BLaER1 treated with 17β-estradiol and CSF1 and Interleukin-3, amounts not matched to agents 10 nM and 100 nM (cell line): Measurements from ENCODE around the gene CPTP.

Source experiments
- H3K27ac ChIP-seq, 11 experiments: shearing (Covaris generic); formaldehyde crosslinking; 2 replicates each; pipeline ENCODE4 v1.8.1; 2022
- H3K27me3 ChIP-seq, 11 experiments: shearing (Covaris generic); formaldehyde crosslinking; 2 replicates each; pipeline ENCODE4 v1.8.1; 2022
- H3K36me3 ChIP-seq, 11 experiments: shearing (Covaris generic); formaldehyde crosslinking; 2 replicates each; pipeline ENCODE4 v1.8.1; 2022
- H3K4me1 ChIP-seq, 10 experiments: shearing (Covaris generic); formaldehyde crosslinking; 2 replicates each; pipeline ENCODE4 v1.8.1; 2022
- H3K4me2 ChIP-seq, 11 experiments: shearing (Covaris generic); formaldehyde crosslinking; 2 replicates each; pipeline ENCODE4 v1.8.1; 2022
- H3K4me3 ChIP-seq, 10 experiments: shearing (Covaris generic); formaldehyde crosslinking; 2 replicates each; pipeline ENCODE4 v1.8.1; 2022
- H3K9ac ChIP-seq, 11 experiments: shearing (Covaris generic); formaldehyde crosslinking; 2 replicates each; pipeline ENCODE4 v1.8.1; 2022
- H3K9me3 ChIP-seq, 11 experiments: shearing (Covaris generic); formaldehyde crosslinking; replicated peaks in 1 of 11; 2 replicates each; pipeline ENCODE4 v1.8.1; 2022
- H4K20me1 ChIP-seq, 11 experiments: shearing (Covaris generic); formaldehyde crosslinking; 2 replicates each; pipeline ENCODE4 v1.8.1; 2022
- Cebpa-rat ChIP-seq, 11 experiments: shearing (Covaris generic); IDR thresholded peaks; 2 replicates each; pipeline ENCODE4 v1.8.1; 2022

CPTP gene

GRCh38 chr1:1326075-1326605 lies 1.5 kb downstream of the CPTP start:
- no peaks in the 10 kb centered on the region for H3K27me3 ChIP-seq
- H4K20me1 ChIP-seq, result peaks cover 43 to 86% (median 72%) of the 10 kb centered on the region in 11 experiments
- no peaks in the 10 kb centered on the region for H3K9me3 ChIP-seq
- TF ChIP-seq Cebpa-rat (IDR thresholded peaks at IDR 0.05), result no peak
- H3K4me3 ChIP-seq, result peak overlapping the region; percentile 85 to 97 (median 92); a peak in 19 of 20 replicates
- H3K36me3 ChIP-seq, result peaks cover 8 to 48% (median 32%) of the 10 kb centered on the region in 11 experiments; a peak in 20 of 22 replicates
- peak overlapping the region; percentile 90 to 99 (median 92) for H3K9ac ChIP-seq
- H3K27ac ChIP-seq, result peak overlapping the region in 1 of 11 experiments; percentile 85; a peak in 1 of 22 replicates
- peaks cover 24 to 56% (median 44%) of the 10 kb centered on the region in 10 experiments for H3K4me1 ChIP-seq
- peak overlapping the region; percentile 97 to 100 (median 99) for H3K4me2 ChIP-seq

- peaks cover 32 to 82% (median 66%) of the 10 kb centered on the region in 11 experiments; a peak in 21 of 22 replicates for H4K20me1 ChIP-seq
- H3K27me3 ChIP-seq, result no peaks in the 10 kb centered on the region
- no peak overlapping the region for H3K27ac ChIP-seq
- peaks cover 8 to 37% (median 23%) of the 10 kb centered on the region in 11 experiments; a peak in 17 of 22 replicates for H3K36me3 ChIP-seq
- no peak overlapping the region for H3K9ac ChIP-seq
- peaks cover 24 to 46% (median 38%) of the 10 kb centered on the region in 10 experiments for H3K4me1 ChIP-seq
- no peaks in the 10 kb centered on the region for H3K9me3 ChIP-seq
- H3K4me2 ChIP-seq, result no peak overlapping the region
- TF ChIP-seq Cebpa-rat (IDR thresholded peaks at IDR 0.05), result no peak
- H3K4me3 ChIP-seq, result no peak overlapping the region
Observed at GRCh38 chr1:1327291-1327690, 2.7 kb downstream of the CPTP start.

GRCh38 chr1:1328254-1328653 lies 3.7 kb downstream of the CPTP start:
- Histone ChIP-seq H3K36me3 (peaks cover 8 to 31% (median 23%) of the 10 kb centered on the region in 11 experiments; a peak in 17 of 22 replicates), H3K4me3 (no peak overlapping the region), H4K20me1 (peaks cover 28 to 85% (median 65%) of the 10 kb centered on the region in 11 experiments; a peak in 21 of 22 replicates), H3K4me2 (no peak overlapping the region; a peak in 2 of 22 replicates), H3K9ac (peak overlapping the region in 7 of 11 experiments; percentile 10 to 60 (median 27); a peak in 8 of 22 replicates), H3K4me1 (peaks cover 18 to 40% (median 32%) of the 10 kb centered on the region in 10 experiments), H3K9me3 (no peaks in the 10 kb centered on the region), H3K27ac (no peak overlapping the region), H3K27me3 (no peaks in the 10 kb centered on the region)
- TF ChIP-seq Cebpa-rat (IDR thresholded peaks at IDR 0.05), result no peak

GRCh38 chr1:1329304-1330210 lies 5.0 kb downstream of the CPTP start:
- Histone ChIP-seq H3K4me2 (peak overlapping the region in 1 of 11 experiments; percentile 9; a peak in 1 of 22 replicates), H3K27ac (no peak overlapping the region), H3K9ac (no peak overlapping the region)

GRCh38 chr1:1330366-1331067 lies 5.9 kb downstream of the CPTP start:
- Histone ChIP-seq H3K27me3 (no peaks in the 10 kb centered on the region), H3K9ac (no peak overlapping the region), H3K4me3 (no peak overlapping the region), H3K36me3 (peaks cover 8 to 38% (median 26%) of the 10 kb centered on the region in 11 experiments; a peak in 17 of 22 replicates), H3K4me2 (peak overlapping the region in 4 of 11 experiments; percentile 9 to 21 (median 18); a peak in 6 of 22 replicates), H3K9me3 (no peaks in the 10 kb centered on the region), H3K4me1 (peaks cover 9 to 31% (median 23%) of the 10 kb centered on the region in 10 experiments), H4K20me1 (peaks cover 22 to 98% (median 68%) of the 10 kb centered on the region in 11 experiments; a peak in 21 of 22 replicates), H3K27ac (no peak overlapping the region)
- TF ChIP-seq Cebpa-rat (IDR thresholded peaks at IDR 0.05), result no peak

More at GRCh38 chr1:1329304-1330210, 5.0 kb downstream of the CPTP start:
- TF ChIP-seq Cebpa-rat (IDR thresholded peaks at IDR 0.05), result no peak
- Histone ChIP-seq H3K4me1 (peaks cover 14 to 36% (median 28%) of the 10 kb centered on the region in 10 experiments), H3K9me3 (no peaks in the 10 kb centered on the region), H3K36me3 (peaks cover 8 to 34% (median 23%) of the 10 kb centered on the region in 11 experiments; a peak in 17 of 22 replicates), H3K4me3 (no peak overlapping the region), H3K27me3 (no peaks in the 10 kb centered on the region), H4K20me1 (peaks cover 24 to 95% (median 66%) of the 10 kb centered on the region in 11 experiments; a peak in 21 of 22 replicates)

GRCh38 chr1:1331068-1331965 lies 6.7 kb downstream of the CPTP start, which contains the start of gene TAS1R3:
TSS of gene TAS1R3 (plus strand) at chr1:1331280. CDS start at chr1:1331346, 66 bp downstream.
- peak within 1 kb of the TSS in 4 of 11 experiments; percentile 9 to 21 (median 18); a peak in 6 of 22 replicates for H3K4me2 ChIP-seq

GRCh38 chr1:1332031-1332755 lies 7.6 kb downstream of the CPTP start:
- Histone ChIP-seq H3K27me3 (no peaks in the 10 kb centered on the region), H3K36me3 (peaks cover 12 to 46% (median 30%) of the 10 kb centered on the region in 11 experiments; a peak in 20 of 22 replicates), H3K4me1 (peaks cover 0 to 20% (median 13%) of the 10 kb centered on the region in 10 experiments; a peak in 14 of 20 replicates), H4K20me1 (peaks cover 13 to 98% (median 56%) of the 10 kb centered on the region in 11 experiments; a peak in 18 of 22 replicates), H3K9me3 (no peaks in the 10 kb centered on the region), H3K4me2 (no peak overlapping the region), H3K4me3 (no peak overlapping the region), H3K9ac (no peak overlapping the region), H3K27ac (no peak overlapping the region)
- no peak for TF ChIP-seq Cebpa-rat (IDR thresholded peaks at IDR 0.05)

More at GRCh38 chr1:1331068-1331965, 6.7 kb downstream of the CPTP start, which contains the start of gene TAS1R3:
- TF ChIP-seq Cebpa-rat (IDR thresholded peaks at IDR 0.05), result no peak
- Histone ChIP-seq H3K9me3 (no peaks in the 10 kb centered on the region), H3K36me3 (peaks cover 8 to 46% (median 27%) of the 10 kb centered on the region in 11 experiments; a peak in 18 of 22 replicates), H3K4me3 (no peak within 1 kb of the TSS), H3K4me1 (peaks cover under 1 to 23% (median 15%) of the 10 kb centered on the region in 10 experiments; a peak in 17 of 20 replicates), H3K27me3 (no peaks in the 10 kb centered on the region), H3K27ac (no peak within 1 kb of the TSS), H3K9ac (no peak within 1 kb of the TSS), H4K20me1 (peaks cover 14 to 98% (median 64%) of the 10 kb centered on the region in 11 experiments; a peak in 20 of 22 replicates)
